DOHH2 (cell line): Measurements from ENCODE around the gene KCTD16.

Source experiments
- CTCF ChIP-seq: fragments of 200-600 bp; sonication (generic); IDR thresholded peaks from one replicate; pipeline ENCODE4 v1.5.1; 2014; ENCODE audit warnings: antibody characterized with exemption, mild to moderate bottlenecking, low read depth, low read length; ENCODE audit not compliant: poor library complexity, severe bottlenecking
- EZH2phosphoT487 ChIP-seq: fragments of 200-600 bp; sonication (generic); IDR thresholded peaks from 2 replicates; pipeline ENCODE4 v1.6.1; 2017; ENCODE audit warnings: borderline replicate concordance, mild to moderate bottlenecking, antibody characterized with exemption, low read length, moderate library complexity, mixed read lengths

- no peak for TF ChIP-seq CTCF
- no peak for TF ChIP-seq EZH2phosphoT487
Observed at GRCh38 chr5:144361406-144361805, 190.7 kb downstream of the KCTD16 start.
